Psoas muscle (tissue), 8 donors: ENCODE results near the gene C1QTNF6. TPM values are rescaled to one million over a fixed set of nuclear protein-coding genes. Genes with fewer than 3 reads are reported as not detected.

ENCODE experiments used
- ATAC-seq, 4 donors: fragments of 200-7000 bp; cut with Tn5 transposase; one replicate each; pipeline ENCODE4 v1.9.1; 2020; ENCODE audit warnings: moderate library complexity in 3 of 4, mild to moderate bottlenecking in 2 of 4
- DNase-seq, 2 donors: peaks; one replicate each; pipeline ENCODE4 v3.0.0-alpha.2; 2020
- H3K27ac ChIP-seq: fragments of 200-600 bp; one replicate; pipeline ENCODE4 v1.8.0; 2022
- H3K27me3 ChIP-seq, 3 donors: fragments of 200-600 bp in 1 of 3; one replicate each; pipeline versions ENCODE4 v1.6.1 to v1.8.0; 2013 to 2022; ENCODE audit warnings: low read length in 2 of 3, mild to moderate bottlenecking in 2 of 3, moderate library complexity in 1 of 3; ENCODE audit not compliant: insufficient read depth in 3 of 3
- H3K36me3 ChIP-seq, 2 donors: fragments of 200-600 bp in 1 of 2; one replicate each; pipeline versions ENCODE4 v1.6.1 to v1.8.0; 2013 to 2022; ENCODE audit warnings: low read depth in 1 of 2, mild to moderate bottlenecking in 1 of 2, moderate library complexity in 1 of 2; ENCODE audit not compliant: insufficient read depth in 1 of 2
- H3K4me1 ChIP-seq: fragments of 200-600 bp; one replicate; pipeline ENCODE4 v1.8.0; 2022
- H3K4me3 ChIP-seq: fragments of 200-600 bp; one replicate; pipeline ENCODE4 v1.8.0; 2022; ENCODE audit warnings: mild to moderate bottlenecking
- H3K9me3 ChIP-seq: fragments of 200-600 bp; one replicate; pipeline ENCODE4 v1.8.0; 2022
- CTCF ChIP-seq: fragments of 200-600 bp; IDR thresholded peaks from one replicate; pipeline ENCODE4 v1.8.0; 2022; ENCODE audit warnings: antibody characterized with exemption
- WGBS, 3 donors: extraction: QIAGEN DNeasy Blood & Tissue Kit; methylation state at CpG; one replicate each; pipeline versions ENCODE4 v1.1.6 to v1.1.7; 2013; 5-methylcytosine and 5-hydroxymethylcytosine counted together
- intact Hi-C, 2 donors: fragments of 100-400 bp; cut with DNase I; formaldehyde crosslinking; loops; one replicate each; pipeline versions ENCODE4 v1.11.0 to v1.14.2; 2022
- polyA plus RNA-seq, 3 donors: library from polyadenylated mRNA; stranded (reverse); fragments of 200-250 nt; gene quantifications; one replicate each; pipeline ENCODE4 v1.2.3, GENCODE V29; 2013
- total RNA-seq, 4 donors: library from RNA; stranded (reverse); fragmentation: NEBNext Ultra II Directional in 2 of 4; extraction: Animal tissue kit (Norgen Biotek cat#: 25700) in 2 of 4; gene quantifications; one replicate each; pipeline versions ENCODE4 v1.2.1 to v1.2.4, GENCODE V29; 2021 to 2023
- donor health status: healthy with polysubstance abuse.
- donor health status: DM: no; HTN: no; CAD: no; lungs with moderate emphysema.
- donor health status: Bipolar disorder and iron deficiency.
- donor health status: healthy.
- donor health status: DM: yes; HTN: yes; CAD: no.
- donor health status: DM: no; HTN: no; CAD: no.
- donor health status: DM: no; HTN: no; CAD: no.
- donor health status: DM: yes; HTN: yes; CAD: no.

The C1QTNF6 gene
- total and polyA plus RNA-seq, 7 donors = 0.66 to 8.2 (median 1.0) TPM

- Histone ChIP-seq H3K4me1 (no peaks in the 10 kb centered on the region), H3K9me3 (no peaks in the 10 kb centered on the region), H3K36me3 (no peaks in the 10 kb centered on the region), H3K4me3 (no peak overlapping the region), H3K27me3 (peaks cover 0 to 13% (median 4%) of the 10 kb centered on the region in 3 donors), H3K27ac (no peak overlapping the region)
- intact Hi-C loops = no loop called here
- WGBS, 3 donors = 53 to 66% (median 65%) methylated on average over 15 to 17 of the region's 17 CpGs
- TF ChIP-seq CTCF = no peak
- no peak for ATAC-seq
- DNase-seq = no peak
Measured at GRCh38 chr22:37148031-37148651, 39.9 kb downstream of the C1QTNF6 start.

DNA sequence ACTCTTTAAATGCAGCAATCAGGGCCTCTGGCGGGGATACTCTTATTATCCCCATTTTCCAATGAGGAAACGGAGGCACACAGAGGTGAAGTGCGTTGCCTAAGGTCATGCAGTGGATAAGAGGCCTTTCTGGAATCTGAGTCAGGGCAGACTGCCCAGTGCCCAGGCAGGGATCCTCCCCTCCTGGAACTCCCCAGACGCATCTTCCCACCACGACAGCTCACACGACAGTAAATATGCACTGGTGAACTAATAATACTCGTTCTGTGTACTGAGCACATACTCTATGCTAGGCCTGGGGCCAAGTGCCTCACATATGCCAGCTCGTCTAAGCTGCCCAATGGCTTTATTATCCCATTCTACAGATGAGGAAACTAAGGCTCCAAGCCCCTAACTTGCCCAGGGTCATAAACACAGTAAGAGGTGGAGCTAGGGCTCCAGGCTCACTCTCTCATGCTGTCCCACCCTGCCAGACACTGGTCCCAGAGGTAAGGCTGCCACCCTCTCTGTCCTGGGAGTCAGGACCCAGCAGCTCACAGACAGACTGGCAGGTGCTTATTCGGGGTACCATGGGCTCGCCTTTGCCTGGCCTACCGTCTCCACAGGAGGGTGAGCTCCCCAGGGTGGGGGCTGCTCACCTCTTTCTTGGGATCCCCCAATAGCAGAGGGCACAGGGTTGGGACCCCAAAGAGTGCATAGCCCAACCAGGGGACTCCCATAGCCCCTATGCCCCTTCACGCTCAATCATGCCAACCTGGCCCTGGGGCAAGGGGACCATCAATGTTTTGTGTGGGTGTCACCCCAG is 40.7 kb downstream of the C1QTNF6 start:
- Histone ChIP-seq H3K9me3 (no peaks in the 10 kb centered on the region), H3K4me1 (no peaks in the 10 kb centered on the region), H3K4me3 (no peak overlapping the region), H3K36me3 (no peaks in the 10 kb centered on the region), H3K27me3 (peaks cover 0 to 13% (median 4%) of the 10 kb centered on the region in 3 donors), H3K27ac (no peak overlapping the region)
- no peak for ATAC-seq
- intact Hi-C loops = no loop called here
- peak in 1 of 2 donors; percentile 17 for DNase-seq
- TF ChIP-seq CTCF = no peak
- 76 to 86% (median 86%) methylated on average over 12 of the region's 12 CpGs for WGBS, 3 donors

DNA sequence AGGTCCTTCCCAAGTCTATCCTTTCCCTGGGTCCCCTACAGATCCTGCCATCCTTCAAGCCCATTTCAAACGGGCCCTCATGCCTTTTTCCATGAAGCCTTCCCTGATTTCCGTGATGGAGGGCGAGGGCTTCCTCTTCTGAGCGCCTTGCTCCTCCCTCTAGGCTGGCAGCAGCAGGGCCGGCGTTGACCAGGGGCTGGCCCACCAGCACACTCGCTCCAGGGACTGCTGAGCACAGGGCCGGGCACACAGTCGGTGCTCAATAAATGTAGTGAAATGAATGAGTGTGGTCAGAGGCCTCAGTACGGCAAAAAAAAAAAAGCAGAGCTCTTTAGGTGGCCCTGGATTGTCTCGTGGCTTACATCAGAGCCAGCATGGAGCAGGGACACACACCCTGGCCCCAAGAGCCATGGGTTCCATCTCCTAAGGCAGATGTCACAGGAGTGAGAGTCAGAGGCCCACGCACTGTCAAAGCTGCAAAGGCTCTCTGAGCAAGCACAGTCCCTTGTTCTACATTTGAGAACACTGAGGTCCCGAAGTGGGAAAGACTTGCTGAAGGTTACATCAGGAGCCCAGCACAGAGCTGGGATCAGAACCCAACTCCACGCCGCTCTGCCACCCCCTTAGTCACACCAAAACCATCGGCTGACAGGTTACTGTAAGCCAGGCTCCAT is 41.4 kb downstream of the C1QTNF6 start:
- TF ChIP-seq CTCF = no peak
- no peak for DNase-seq
- H3K4me1 ChIP-seq = no peaks in the 10 kb centered on the region
- H3K27me3 ChIP-seq = peaks cover 0 to 16% (median 4%) of the 10 kb centered on the region in 3 donors
- no peak for ATAC-seq
- no peak overlapping the region for H3K4me3 ChIP-seq
- H3K27ac ChIP-seq = no peak overlapping the region
- intact Hi-C loops = no loop called here
- no peaks in the 10 kb centered on the region for H3K9me3 ChIP-seq
- H3K36me3 ChIP-seq = no peaks in the 10 kb centered on the region
- 77 to 85% (median 78%) methylated on average over 16 of the region's 16 CpGs for WGBS, 3 donors

GRCh38 chr22:37146051-37146385 is 42.0 kb downstream of the C1QTNF6 start:
- no peaks in the 10 kb centered on the region for H3K36me3 ChIP-seq
- H3K27me3 ChIP-seq = peaks cover 0 to 18% (median 4%) of the 10 kb centered on the region in 3 donors
- 62 to 68% (median 62%) methylated on average over 6 of the region's 6 CpGs for WGBS, 3 donors
- no peak for TF ChIP-seq CTCF
- H3K9me3 ChIP-seq = no peaks in the 10 kb centered on the region
- no peak overlapping the region for H3K4me3 ChIP-seq
- H3K27ac ChIP-seq = no peak overlapping the region
- DNase-seq (no peak), ATAC-seq (no peak)
- intact Hi-C loops = no loop called here
- no peaks in the 10 kb centered on the region for H3K4me1 ChIP-seq
